Fibroblast of skin of left quadriceps (primary cell): ENCODE data around the gene PYM1.
"Not testable (repeated sequence)": the region's sequence is repeated elsewhere in the genome, so short reads cannot be mapped to it uniquely, and the experiment has no call there.

Experiments
- DNase-seq, 2 experiments: peaks; one replicate each; pipeline ENCODE4 v3.0.0-alpha.2; 2013; ENCODE audit warnings: low read depth in 2 of 2

Gene PYM1

GRCh38 chr12:55938826-55939501 is 11.3 kb upstream of the PYM1 start:
- no peak for DNase-seq

- DNase-seq, result no peak
These were observed 10.3 kb upstream of the PYM1 start for GRCh38 chr12:55937981-55938380.

GRCh38 chr12:55935738-55936151 is 8.1 kb upstream of the PYM1 start:
- no peak for DNase-seq

- no peak for DNase-seq
These were observed 7.1 kb upstream of the PYM1 start for GRCh38 chr12:55934773-55935172.

- no peak for DNase-seq
These were observed 6.4 kb upstream of the PYM1 start for GRCh38 chr12:55933799-55934742.

- no peak for DNase-seq
These were observed 5.6 kb upstream of the PYM1 start for GRCh38 chr12:55933169-55933798.

GRCh38 chr12:55932551-55932910 is 4.8 kb upstream of the PYM1 start:
- DNase-seq, result no peak

GRCh38 chr12:55931780-55932550 is 4.3 kb upstream of the PYM1 start:
- no peak for DNase-seq

- DNase-seq, result no peak
These were observed 3.7 kb upstream of the PYM1 start for GRCh38 chr12:55931317-55931779.

- peak; percentile 65 for DNase-seq
These were observed 3.1 kb upstream of the PYM1 start, which contains the start of gene DGKA for GRCh38 chr12:55930771-55931316. Gene DGKA, plus strand, starts transcription at chr12:55931162. Its CDS starts 5,342 bp downstream, at chr12:55936504.

- no peak for DNase-seq
These were observed 1.7 kb upstream of the PYM1 start for GRCh38 chr12:55929306-55929791.

- peak; percentile 86 to 87 for DNase-seq
These were observed 731 bp downstream of the PYM1 start for GRCh38 chr12:55926738-55927587.

GRCh38 chr12:55925870-55926737 is 1.6 kb downstream of the PYM1 start:
- no peak for DNase-seq

GRCh38 chr12:55925371-55925770 is 2.3 kb downstream of the PYM1 start:
- DNase-seq, result no peak

- DNase-seq, result not testable (repeated sequence)
These were observed 4.0 kb downstream of the PYM1 start for GRCh38 chr12:55923648-55924047.

- DNase-seq, result no peak
These were observed 5.6 kb downstream of the PYM1 start for GRCh38 chr12:55922126-55922525.

- not testable (repeated sequence) for DNase-seq
These were observed 8.7 kb downstream of the PYM1 start for GRCh38 chr12:55919032-55919431.

- no peak for DNase-seq
These were observed 12.2 kb downstream of the PYM1 start for GRCh38 chr12:55915482-55915859.

GRCh38 chr12:55912908-55913307 is 14.8 kb downstream of the PYM1 start:
- DNase-seq, result no peak
